Heart right ventricle (tissue), 16 donors: ENCODE results near the gene CALM1. TPM values are rescaled to one million over a fixed set of nuclear protein-coding genes. Genes with fewer than 3 reads are reported as not detected.

Experiments
- ATAC-seq, 8 donors: fragments of 200-7000 bp; cut with Tn5 transposase; one replicate each; pipeline ENCODE4 v1.9.1; 2020; ENCODE audit warnings: mild to moderate bottlenecking in 8 of 8, moderate library complexity in 8 of 8, moderate number of reproducible peaks in 1 of 8
- DNase-seq, 2 donors: peaks; one replicate each; pipeline ENCODE4 v3.0.0-alpha.2; 2020
- H3K27ac ChIP-seq, 10 donors: fragments of 200-600 bp; sonication (generic) in 2 of 10; one replicate each; pipeline versions ENCODE4 v1.5.0 to v1.8.0; 2020 to 2022; ENCODE audit warnings: mild to moderate bottlenecking in 3 of 10
- H3K27me3 ChIP-seq, 7 donors: fragments of 200-600 bp; one replicate each; pipeline ENCODE4 v1.8.0; 2021 to 2022; ENCODE audit warnings: mild to moderate bottlenecking in 2 of 7
- H3K36me3 ChIP-seq, 9 donors: fragments of 200-600 bp; sonication (generic) in 1 of 9; one replicate each; pipeline versions ENCODE4 v1.5.0 to v1.8.0; 2020 to 2022; ENCODE audit warnings: mild to moderate bottlenecking in 2 of 9
- H3K4me1 ChIP-seq, 9 donors: fragments of 200-600 bp; sonication (generic) in 1 of 9; one replicate each; pipeline versions ENCODE4 v1.5.0 to v1.8.0; 2020 to 2022; ENCODE audit warnings: mild to moderate bottlenecking in 4 of 9
- H3K4me3 ChIP-seq, 10 donors: fragments of 200-600 bp; sonication (generic) in 2 of 10; one replicate each; pipeline versions ENCODE4 v1.5.0 to v1.8.0; 2020 to 2022; ENCODE audit warnings: mild to moderate bottlenecking in 7 of 10, moderate library complexity in 2 of 10
- H3K9me3 ChIP-seq, 11 donors: fragments of 200-600 bp in 10 of 11; sonication (generic) in 2 of 11; one replicate each; pipeline versions ENCODE4 v1.5.0 to v1.8.0; 2013 to 2022; ENCODE audit warnings: mild to moderate bottlenecking in 2 of 11, control low read depth in 1 of 11, moderate library complexity in 1 of 11
- CTCF ChIP-seq, 9 donors: fragments of 200-600 bp; sonication (generic) in 2 of 9; IDR thresholded peaks; one replicate each; pipeline versions ENCODE4 v1.5.0 to v1.8.0; 2021 to 2022; ENCODE audit warnings: antibody characterized with exemption in 9 of 9, mild to moderate bottlenecking in 5 of 9, moderate library complexity in 1 of 9
- WGBS, 2 donors: extraction: QIAGEN DNeasy Blood & Tissue Kit; methylation state at CpG; one replicate each; pipeline ENCODE4 v1.1.7; 2013; ENCODE audit warnings: inconsistent platforms in 1 of 2; 5-methylcytosine and 5-hydroxymethylcytosine counted together
- intact Hi-C, 10 donors: fragments of 100-400 bp; cut with DNase I; formaldehyde crosslinking; loops; one replicate each; pipeline versions ENCODE4 v1.11.1 to v1.14.2; 2022
- polyA plus RNA-seq, 2 donors: library from polyadenylated mRNA; stranded (reverse); fragments of 200-250 nt; gene quantifications; one replicate each; pipeline ENCODE4 v1.2.3, GENCODE V29; 2013
- total RNA-seq, 10 donors: library from RNA; stranded (reverse); fragmentation: NEBNext Ultra II Directional in 3 of 10; extraction: Animal tissue kit (Norgen Biotek cat#: 25700) in 3 of 10; gene quantifications; one replicate each; pipeline versions ENCODE4 v1.2.1 to v1.2.4, GENCODE V29; 2021 to 2023
- donor health status: Arrhythmogenic right ventricular cardiomyopathy.
- donor health status: ischemic (EF 13 %, LVEDD 7.1; RV severe dilation, severe dysfunction).
- donor health status: healthy with polysubstance abuse.
- donor health status: DM: no; HTN: yes; CAD: no.
- donor health status: DM: no; HTN: no; CAD: no.
- donor health status: ischemic (EF 25% LVEDD 6.9; RV normal size, moderate dysfunction).
- donor health status: ischemic (EF 25% LVEDD 5.7; RV mildly dilated, moderate dysfunction).
- donor health status: healthy.
- donor health status: DM: yes; HTN: yes; CAD: no.
- donor health status: Ischemic cardiomyopathy.
- donor health status: ischemic (EF 35%, LVEDD 5.7; RV mildly dilated, moderate dysfunction).
- donor health status: nonischemic (EF 11% LVEDD 7.7; RV severe dilation, severe dysfunction).
- donor health status: DM: yes; HTN: yes; CAD: no.
- donor health status: PGD.
- donor health status: ischemic (EF 29% LVEDD 5.4; RV normal size, mild dysfunction).
- donor health status: nonischemic (EF 23%, LVEDD 6.1; RV moderate dilation, normal function).

Gene CALM1
- total and polyA plus RNA-seq, 12 donors, result 293 to 787 (median 444) TPM

GRCh38 chr14:90397425-90398314 lies 841 bp downstream of the CALM1 start:
- no peaks in the 10 kb centered on the region for H3K9me3 ChIP-seq
- ATAC-seq, result peak; percentile 52 to 82 (median 66)
- DNase-seq, result peak; percentile 77 to 81
- peak overlapping the region; percentile 44 to 96 (median 91) for H3K27ac ChIP-seq
- H3K27me3 ChIP-seq, result no peaks in the 10 kb centered on the region
- peak in 2 of 9 donors; percentile 8 to 17 for TF ChIP-seq CTCF (IDR thresholded peaks at IDR 0.05)
- intact Hi-C loops, result loop anchor here in 9 of 10 donors (1.0 to 10.0 kb wide), 16 partner anchors 14 to 361 kb away; partner anchors contain the start of gene NRDE2 (in 2 of the 9)
- H3K4me3 ChIP-seq, result peak overlapping the region; percentile 78 to 100 (median 98)
- WGBS, 2 donors, result 0% methylated on average over 55 to 81 of the region's 89 CpGs
- H3K36me3 ChIP-seq, result peaks cover 0 to 30% (median 27%) of the 10 kb centered on the region in 9 donors
- peaks cover 12 to 49% (median 45%) of the 10 kb centered on the region in 9 donors for H3K4me1 ChIP-seq

GRCh38 chr14:90398315-90398839 lies 1.5 kb downstream of the CALM1 start:
- intact Hi-C loops, result loop anchor here in 9 of 10 donors (2.0 to 10.0 kb wide), 14 partner anchors 66 to 360 kb away; partner anchors contain the start of gene NRDE2 (in 2 of the 9)
- DNase-seq, result peak in 1 of 2 donors; percentile 48
- Histone ChIP-seq H3K4me1 (peaks cover 15 to 56% (median 52%) of the 10 kb centered on the region in 9 donors), H3K27ac (peak overlapping the region; percentile 44 to 96 (median 91)), H3K36me3 (peaks cover 0 to 37% (median 34%) of the 10 kb centered on the region in 9 donors), H3K4me3 (peak overlapping the region; percentile 78 to 100 (median 98)), H3K27me3 (no peaks in the 10 kb centered on the region), H3K9me3 (no peaks in the 10 kb centered on the region)
- no peak for TF ChIP-seq CTCF (IDR thresholded peaks at IDR 0.05)
- WGBS, 2 donors, result 2% methylated on average over 31 to 35 of the region's 35 CpGs
- peak in 5 of 8 donors; percentile 1 to 15 (median 7) for ATAC-seq

- peaks cover 0 to 43% (median 40%) of the 10 kb centered on the region in 9 donors for H3K36me3 ChIP-seq
- H3K4me3 ChIP-seq, result peak overlapping the region; percentile 78 to 100 (median 98)
- H3K9me3 ChIP-seq, result no peaks in the 10 kb centered on the region
- DNase-seq, result no peak
- H3K4me1 ChIP-seq, result peaks cover 15 to 62% (median 54%) of the 10 kb centered on the region in 9 donors
- H3K27ac ChIP-seq, result peak overlapping the region in 8 of 10 donors; percentile 87 to 96 (median 92)
- TF ChIP-seq CTCF (IDR thresholded peaks at IDR 0.05), result no peak
- 24 to 25% methylated on average over 8 of the region's 8 CpGs for WGBS, 2 donors
- no peak for ATAC-seq
- intact Hi-C loops, result loop anchor here in 9 of 10 donors (1.0 to 10.0 kb wide), 15 partner anchors 67 to 360 kb away; partner anchors contain the start of gene NRDE2 (in 2 of the 9)
- H3K27me3 ChIP-seq, result no peaks in the 10 kb centered on the region
Measured at GRCh38 chr14:90398841-90399540, 2.2 kb downstream of the CALM1 start.
